Measurements from ENCODE around the gene CLEC16A. TPM values are rescaled to one million over a fixed set of nuclear protein-coding genes. Genes with fewer than 3 reads are reported as not detected.

CLEC16A gene
- total RNA-seq, 1 donor from 2014 or later, result 7.8 TPM

DNA sequence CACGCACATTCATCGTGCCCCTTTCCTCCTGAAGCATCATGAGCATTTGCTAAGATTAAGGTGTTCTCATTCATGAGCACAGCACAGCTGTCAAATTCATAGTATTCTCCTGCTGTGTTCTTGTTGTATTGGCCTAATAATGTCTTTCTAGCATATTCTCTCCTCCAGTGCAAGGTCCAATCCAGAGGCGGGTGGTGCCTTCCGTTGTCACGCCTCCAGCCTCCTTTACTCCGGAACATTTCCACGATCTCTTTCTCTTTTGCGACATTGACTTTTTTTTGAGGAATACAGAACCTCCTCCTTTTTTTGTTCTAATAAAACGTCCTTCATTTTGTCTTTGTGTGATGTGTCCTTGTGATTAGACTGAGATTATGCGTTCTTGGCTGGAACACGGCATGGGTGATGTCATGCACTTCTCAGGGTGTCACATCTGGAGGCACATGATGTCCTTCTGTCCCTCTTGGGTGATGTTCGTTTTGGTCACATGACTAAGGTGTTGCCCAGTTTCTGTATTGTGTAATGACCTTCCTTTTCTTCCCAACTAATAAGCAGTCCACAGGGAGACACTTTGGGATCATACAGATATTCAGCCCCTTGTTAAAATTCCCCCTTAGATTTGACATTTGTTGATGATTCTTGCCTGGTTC, 66.3 kb downstream of the CLEC16A start:
- peaks cover 17% of the 10 kb centered on the region for H3K4me1 ChIP-seq
- H3K27ac ChIP-seq, result no peak overlapping the region
- DNase-seq (ENCODE audit: low spot score), result no peak
- no peaks in the 10 kb centered on the region for H3K36me3 ChIP-seq
- peaks cover 12% of the 10 kb centered on the region for H3K36me3 Mint-ChIP-seq
- TF ChIP-seq EZH2 (IDR thresholded peaks at IDR 0.05) (no peak), EZH2phosphoT487 (IDR thresholded peaks at IDR 0.05) (no peak), CTCF (IDR thresholded peaks at IDR 0.05) (no peak)
- no peak overlapping the region for H3K4me3 Mint-ChIP-seq
- H3K27me3 ChIP-seq, result no peaks in the 10 kb centered on the region
- no peak overlapping the region for H3K9ac ChIP-seq
- H3K4me3 ChIP-seq, result no peak overlapping the region
- H3K4me2 ChIP-seq, result no peak overlapping the region
- no peaks in the 10 kb centered on the region for H3K27me3 Mint-ChIP-seq (ENCODE audit: insufficient read depth, low read depth)
- peaks cover 14% of the 10 kb centered on the region for H3F3A ChIP-seq (ENCODE audit: low read depth)
- H3K27ac Mint-ChIP-seq, result no peak overlapping the region
- peaks cover 39% of the 10 kb centered on the region for H3K4me1 Mint-ChIP-seq
- no peaks in the 10 kb centered on the region for H3K79me2 ChIP-seq (ENCODE audit: low read depth)
- H2AFZ ChIP-seq (replicated peaks), result no peak overlapping the region
- H3K9me3 ChIP-seq (ENCODE audit: low read depth), result no peaks in the 10 kb centered on the region
- peaks cover 7% of the 10 kb centered on the region for H4K20me1 ChIP-seq (ENCODE audit: low read depth)
- H3K9me3 Mint-ChIP-seq, result no peaks in the 10 kb centered on the region

- H3K4me1 Mint-ChIP-seq, result peaks cover 38% of the 10 kb centered on the region
Measured at GRCh38 chr16:11011326-11011725, 67.0 kb downstream of the CLEC16A start.

DNA sequence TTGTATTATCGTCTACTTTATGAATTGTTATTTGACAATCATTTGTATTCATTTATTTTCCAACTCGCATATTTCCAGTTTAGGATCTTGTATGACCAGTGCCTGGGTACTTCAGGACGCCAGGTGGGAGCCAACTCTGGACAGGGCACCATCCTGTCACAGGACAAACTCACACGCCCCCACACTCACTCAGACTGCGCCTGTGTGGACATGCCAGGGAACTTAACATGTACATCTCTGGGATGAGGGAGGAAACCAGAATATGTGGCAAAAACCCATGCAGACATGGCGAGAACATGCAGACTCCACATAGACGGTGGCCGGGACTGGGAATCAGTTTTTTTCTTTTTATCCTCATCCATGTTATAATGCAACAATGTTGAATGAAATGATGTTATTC, 68.5 kb downstream of the CLEC16A start:
- H2AFZ ChIP-seq (replicated peaks), result no peak overlapping the region

More at GRCh38 chr16:11011326-11011725, 67.0 kb downstream of the CLEC16A start:
- no peaks in the 10 kb centered on the region for H3K27me3 Mint-ChIP-seq (ENCODE audit: insufficient read depth, low read depth)
- no peaks in the 10 kb centered on the region for H3K27me3 ChIP-seq
- peaks cover 7% of the 10 kb centered on the region for H4K20me1 ChIP-seq (ENCODE audit: low read depth)
- H3K79me2 ChIP-seq (ENCODE audit: low read depth), result no peaks in the 10 kb centered on the region
- no peak overlapping the region for H3K27ac Mint-ChIP-seq
- H3K9me3 ChIP-seq (ENCODE audit: low read depth), result no peaks in the 10 kb centered on the region
- no peak overlapping the region for H3K9ac ChIP-seq
- peaks cover 17% of the 10 kb centered on the region for H3K4me1 ChIP-seq
- H3K9me3 Mint-ChIP-seq, result no peaks in the 10 kb centered on the region
- DNase-seq (ENCODE audit: low spot score), result no peak
- H3K36me3 Mint-ChIP-seq, result peaks cover 12% of the 10 kb centered on the region
- no peaks in the 10 kb centered on the region for H3K36me3 ChIP-seq
- no peak overlapping the region for H3K4me2 ChIP-seq
- TF ChIP-seq EZH2phosphoT487 (IDR thresholded peaks at IDR 0.05) (no peak), EZH2 (IDR thresholded peaks at IDR 0.05) (no peak), CTCF (IDR thresholded peaks at IDR 0.05) (no peak)
- H2AFZ ChIP-seq (replicated peaks), result no peak overlapping the region
- peaks cover 14% of the 10 kb centered on the region for H3F3A ChIP-seq (ENCODE audit: low read depth)
- no peak overlapping the region for H3K27ac ChIP-seq
- no peak overlapping the region for H3K4me3 ChIP-seq
- no peak overlapping the region for H3K4me3 Mint-ChIP-seq

More for the DNA sequence above, 68.5 kb downstream of the CLEC16A start:
- H3K9ac ChIP-seq, result no peak overlapping the region
- H3K9me3 ChIP-seq (ENCODE audit: low read depth), result no peaks in the 10 kb centered on the region
- H3K4me3 ChIP-seq, result no peak overlapping the region
- Mint-ChIP-seq H3K27me3 (ENCODE audit: insufficient read depth, low read depth) (no peaks in the 10 kb centered on the region), H3K27ac (no peak overlapping the region), H3K9me3 (no peaks in the 10 kb centered on the region), H3K36me3 (peaks cover 14% of the 10 kb centered on the region), H3K4me3 (no peak overlapping the region), H3K4me1 (peaks cover 30% of the 10 kb centered on the region)
- peaks cover 7% of the 10 kb centered on the region for H3F3A ChIP-seq (ENCODE audit: low read depth)
- no peak overlapping the region for H3K27ac ChIP-seq
- H4K20me1 ChIP-seq (ENCODE audit: low read depth), result no peaks in the 10 kb centered on the region
- no peak overlapping the region for H3K4me2 ChIP-seq
- no peaks in the 10 kb centered on the region for H3K79me2 ChIP-seq (ENCODE audit: low read depth)
- no peaks in the 10 kb centered on the region for H3K36me3 ChIP-seq
- TF ChIP-seq EZH2 (IDR thresholded peaks at IDR 0.05), result no peak
- TF ChIP-seq CTCF (IDR thresholded peaks at IDR 0.05), result no peak
- no peak for TF ChIP-seq EZH2phosphoT487 (IDR thresholded peaks at IDR 0.05)
- DNase-seq (ENCODE audit: low spot score), result no peak
- H3K27me3 ChIP-seq, result no peaks in the 10 kb centered on the region
- H3K4me1 ChIP-seq, result peaks cover 6% of the 10 kb centered on the region
